Esophagus (tissue), 2 donors: Measurements from ENCODE around the gene CELSR3. TPM values are rescaled to one million over a fixed set of nuclear protein-coding genes. Genes with fewer than 3 reads are reported as not detected.

Source experiments
- H3K27ac ChIP-seq, 2 donors: one replicate each; pipeline ENCODE4 v1.5.1; 2013; ENCODE audit warnings: low read depth in 2 of 2, mild to moderate bottlenecking in 2 of 2, inconsistent platforms in 1 of 2, low read length in 1 of 2, moderate library complexity in 1 of 2
- H3K27me3 ChIP-seq, 2 donors: one replicate each; pipeline ENCODE4 v1.6.1; 2013; ENCODE audit warnings: low read length in 2 of 2, control low read depth in 1 of 2, mild to moderate bottlenecking in 1 of 2; ENCODE audit not compliant: insufficient read depth in 2 of 2, control insufficient read depth in 1 of 2
- H3K36me3 ChIP-seq, 2 donors: one replicate each; pipeline ENCODE4 v1.6.1; 2013; ENCODE audit warnings: low read length in 1 of 2; ENCODE audit not compliant: control insufficient read depth in 2 of 2, insufficient read depth in 2 of 2
- H3K4me1 ChIP-seq, 2 donors: one replicate each; pipeline ENCODE4 v1.6.1; 2013; ENCODE audit warnings: low read length in 1 of 2; ENCODE audit not compliant: control insufficient read depth in 2 of 2, insufficient read depth in 2 of 2
- H3K4me3 ChIP-seq, 2 donors: one replicate each; pipeline ENCODE4 v1.5.1; 2013; ENCODE audit warnings: low read length in 2 of 2, mild to moderate bottlenecking in 2 of 2, low read depth in 1 of 2, moderate library complexity in 1 of 2
- H3K9me3 ChIP-seq, 2 donors: one replicate each; pipeline ENCODE4 v1.6.1; 2013; ENCODE audit warnings: mild to moderate bottlenecking in 2 of 2, low read depth in 1 of 2, low read length in 1 of 2, moderate library complexity in 1 of 2; ENCODE audit not compliant: control insufficient read depth in 2 of 2, insufficient read depth in 1 of 2
- WGBS, 2 donors: extraction: QIAGEN DNeasy Blood & Tissue Kit; methylation state at CpG; one replicate each; pipeline ENCODE4 v1.1.7; 2013; 5-methylcytosine and 5-hydroxymethylcytosine counted together
- polyA plus RNA-seq, 2 donors: library from polyadenylated mRNA; stranded (reverse); fragments of 200-250 nt; gene quantifications; one replicate each; pipeline ENCODE4 v1.2.3, GENCODE V29; 2013
- donor health status: healthy with polysubstance abuse.
- donor health status: Bipolar disorder and iron deficiency.

The CELSR3 gene
- polyA plus RNA-seq, 2 donors = 0.36 to 0.77 TPM

DNA sequence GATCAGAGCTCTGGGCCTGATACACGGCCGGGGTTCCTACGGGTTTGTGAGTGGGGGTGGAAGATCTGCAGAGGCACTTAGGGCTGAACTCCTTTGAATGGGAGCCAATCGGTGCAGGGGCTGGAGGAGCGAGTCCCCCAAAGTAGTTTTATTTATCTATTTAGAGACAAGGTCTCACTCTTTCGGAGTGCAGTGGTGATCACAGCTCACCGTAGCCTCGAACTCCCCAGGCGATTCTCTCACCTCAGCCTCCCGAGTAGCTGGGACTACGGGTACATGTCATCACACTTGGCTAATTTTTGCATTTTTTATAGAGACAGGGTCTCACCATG lies 1.6 kb upstream of the CELSR3 start:
- Histone ChIP-seq H3K9me3 (no peaks in the 10 kb centered on the region), H3K27ac (no peak overlapping the region), H3K36me3 (no peaks in the 10 kb centered on the region), H3K4me3 (no peak overlapping the region), H3K27me3 (peaks cover 0 to 2% of the 10 kb centered on the region in 2 donors), H3K4me1 (peaks cover 17 to 18% of the 10 kb centered on the region in 2 donors)
- WGBS, 2 donors = 58 to 59% methylated on average over 11 of the region's 11 CpGs

DNA sequence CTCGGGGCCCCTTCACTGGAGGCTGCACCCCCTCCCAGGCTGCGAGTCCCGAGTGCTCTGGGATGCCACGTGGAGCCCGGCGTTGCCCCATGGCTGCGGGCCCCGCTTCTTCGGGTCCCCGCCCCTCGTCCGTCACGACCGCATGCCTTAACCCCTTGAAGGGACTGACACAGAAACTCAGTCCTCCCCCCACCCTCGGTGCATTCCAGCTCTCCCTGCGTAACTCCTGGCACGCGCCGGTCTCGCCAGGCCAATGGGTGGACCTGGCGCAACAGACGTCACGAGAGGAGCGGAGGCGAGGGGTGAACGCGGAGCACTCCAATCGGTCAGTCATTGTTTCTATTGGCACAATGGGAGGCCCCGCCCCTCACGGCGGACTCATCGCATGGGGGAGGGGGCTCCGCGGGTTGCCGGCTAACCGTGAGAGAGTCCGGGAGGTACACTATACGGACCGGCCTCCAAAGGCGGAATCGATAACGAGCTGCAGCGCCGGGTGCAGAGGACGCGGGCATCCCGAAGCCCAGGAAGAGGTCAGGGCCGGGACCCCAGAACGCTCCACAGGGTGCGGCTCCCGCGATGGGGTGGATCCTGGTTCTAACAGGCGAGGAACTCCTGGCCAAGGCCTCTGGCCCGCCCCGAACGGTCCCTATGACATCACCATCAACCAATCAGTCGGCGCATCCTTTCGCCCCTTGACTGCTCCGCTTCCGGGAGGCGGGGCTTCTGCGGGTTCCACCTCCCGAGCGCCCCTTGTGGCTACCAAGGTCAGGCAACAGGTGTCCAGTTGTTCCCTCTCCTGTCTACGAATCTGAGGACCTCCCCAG lies 1.0 kb upstream of the CELSR3 start:
- Histone ChIP-seq H3K4me1 (peaks cover 17 to 18% of the 10 kb centered on the region in 2 donors), H3K36me3 (no peaks in the 10 kb centered on the region), H3K27ac (peak overlapping the region; percentile 38 to 70), H3K9me3 (no peaks in the 10 kb centered on the region), H3K27me3 (peaks cover 0 to 2% of the 10 kb centered on the region in 2 donors), H3K4me3 (peak overlapping the region; percentile 37 to 51)
- WGBS, 2 donors = 1% methylated on average over 65 to 66 of the region's 66 CpGs

DNA sequence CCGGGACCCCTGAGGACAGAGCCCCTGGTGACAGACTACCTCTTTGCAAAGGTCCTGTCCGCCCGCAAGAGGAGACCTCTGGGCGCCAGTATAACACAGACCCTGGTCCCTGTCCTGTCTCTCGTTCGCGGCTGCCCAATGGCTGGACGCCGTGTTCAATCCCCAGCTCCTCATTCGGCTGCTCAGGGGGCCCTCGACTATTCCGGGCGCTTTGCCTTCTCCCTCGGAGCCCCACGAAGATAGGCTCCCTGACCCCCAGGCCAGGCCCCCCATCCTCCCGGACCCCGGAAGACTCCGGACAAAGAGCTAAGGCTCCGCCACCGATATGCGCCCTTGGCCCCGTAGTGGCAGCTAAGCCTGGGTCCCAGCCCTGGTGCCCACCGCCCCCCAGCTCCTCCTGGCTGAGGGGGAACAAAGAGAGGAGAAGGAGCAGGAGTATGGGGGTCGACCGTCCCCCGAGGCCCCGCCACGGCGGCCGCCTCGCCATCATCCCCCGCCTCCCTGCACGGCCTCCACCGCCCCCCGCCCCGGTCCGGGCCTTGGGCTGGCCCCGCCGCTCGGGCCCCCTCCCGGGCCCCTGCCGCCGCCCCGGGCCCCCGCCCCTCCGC lies 437 bp downstream of the CELSR3 start:
- WGBS, 2 donors = 5 to 6% methylated on average over 18 to 46 of the region's 46 CpGs
- H3K27me3 ChIP-seq = peaks cover 0 to 2% of the 10 kb centered on the region in 2 donors
- peak overlapping the region in 1 of 2 donors; percentile 37 for H3K4me3 ChIP-seq
- H3K27ac ChIP-seq = no peak overlapping the region
- no peaks in the 10 kb centered on the region for H3K36me3 ChIP-seq
- no peaks in the 10 kb centered on the region for H3K9me3 ChIP-seq
- peaks cover 17 to 18% of the 10 kb centered on the region in 2 donors for H3K4me1 ChIP-seq

DNA sequence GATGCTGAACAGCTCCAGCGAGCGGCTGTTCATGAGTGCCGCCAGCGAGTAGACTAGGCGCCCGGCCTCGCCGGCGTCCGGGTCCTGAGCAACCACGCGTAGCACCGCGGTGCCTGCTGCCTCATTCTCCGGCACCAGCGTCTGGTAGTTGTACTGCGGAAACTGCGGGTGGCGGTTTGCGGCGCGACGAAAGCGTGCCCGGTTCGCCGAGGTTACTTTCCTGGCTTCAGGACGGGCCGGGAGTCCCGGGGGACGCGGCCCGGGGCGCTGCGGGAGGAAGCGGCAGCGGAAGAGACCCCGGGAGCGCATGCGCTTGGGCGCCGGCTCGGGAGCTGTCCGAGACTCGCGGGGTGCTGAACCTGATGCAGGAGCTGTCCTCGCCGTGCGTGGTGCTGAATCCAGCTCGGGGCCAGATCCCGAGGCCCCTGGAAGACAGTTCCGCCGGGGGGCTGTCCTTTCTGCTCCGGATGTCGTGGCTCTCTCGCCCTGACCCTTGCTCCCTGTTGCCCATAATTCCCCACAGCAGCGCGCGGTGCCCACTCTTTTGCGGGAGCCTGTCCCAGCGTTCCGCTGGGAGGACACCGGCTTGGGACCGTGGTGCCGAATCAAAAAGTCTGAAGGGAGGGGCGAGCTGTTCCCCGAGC lies 1.1 kb downstream of the CELSR3 start:
- peak overlapping the region; percentile 23 to 28 for H3K4me3 ChIP-seq
- H3K4me1 ChIP-seq = peaks cover 22 to 24% of the 10 kb centered on the region in 2 donors
- H3K36me3 ChIP-seq = no peaks in the 10 kb centered on the region
- 3% methylated on average over 58 to 67 of the region's 67 CpGs for WGBS, 2 donors
- H3K27me3 ChIP-seq = peaks cover 0 to 2% of the 10 kb centered on the region in 2 donors
- no peak overlapping the region for H3K27ac ChIP-seq
- no peaks in the 10 kb centered on the region for H3K9me3 ChIP-seq

DNA sequence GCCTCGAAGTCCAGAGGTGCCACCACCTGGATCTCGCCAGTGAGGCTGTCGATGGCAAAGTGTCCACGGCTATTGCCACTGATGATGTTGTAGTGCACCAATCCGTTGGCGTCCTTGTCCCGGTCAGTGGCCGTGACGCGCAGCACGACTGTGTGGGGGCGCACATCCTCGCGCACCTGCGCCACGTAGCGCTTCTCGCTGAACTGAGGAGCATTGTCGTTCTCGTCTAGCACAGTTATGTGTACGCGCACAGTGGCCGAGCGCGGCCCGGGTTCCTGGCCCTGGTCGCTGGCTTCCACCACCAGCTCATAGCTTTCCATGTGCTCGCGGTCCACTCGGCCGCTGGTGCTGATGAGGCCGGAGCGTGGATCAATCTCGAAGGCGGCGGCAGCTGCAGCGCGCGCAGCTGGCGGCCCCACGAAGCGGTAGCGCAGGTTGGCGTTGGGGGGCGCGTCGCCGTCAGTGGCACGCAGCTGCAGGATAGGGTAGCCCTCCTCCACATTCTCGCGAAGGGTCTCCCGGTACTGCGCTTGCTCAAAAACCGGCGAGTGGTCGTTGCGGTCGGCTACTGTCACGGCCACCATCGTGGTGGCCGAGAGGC lies 1.8 kb downstream of the CELSR3 start:
- Histone ChIP-seq H3K4me1 (peaks cover 24 to 25% of the 10 kb centered on the region in 2 donors), H3K4me3 (no peak overlapping the region), H3K9me3 (no peaks in the 10 kb centered on the region), H3K36me3 (no peaks in the 10 kb centered on the region), H3K27ac (no peak overlapping the region), H3K27me3 (peaks cover 0 to 2% of the 10 kb centered on the region in 2 donors)
- 56 to 61% methylated on average over 60 to 61 of the region's 61 CpGs for WGBS, 2 donors

GRCh38 chr3:48656841-48657281 lies 5.8 kb downstream of the CELSR3 start:
- 49 to 56% methylated on average over 45 of the region's 45 CpGs for WGBS, 2 donors
- H3K27me3 ChIP-seq = no peaks in the 10 kb centered on the region

GRCh38 chr3:48656061-48656840 lies 6.4 kb downstream of the CELSR3 start:
- WGBS, 2 donors = 2 to 4% methylated on average over 61 to 94 of the region's 94 CpGs
- H3K9me3 ChIP-seq = no peaks in the 10 kb centered on the region
- H3K4me3 ChIP-seq = peak overlapping the region; percentile 52 to 55
- H3K27me3 ChIP-seq = no peaks in the 10 kb centered on the region
- H3K27ac ChIP-seq = peak overlapping the region; percentile 35 to 62
- no peaks in the 10 kb centered on the region for H3K36me3 ChIP-seq
- H3K4me1 ChIP-seq = peaks cover 6 to 14% of the 10 kb centered on the region in 2 donors

More at GRCh38 chr3:48656841-48657281, 5.8 kb downstream of the CELSR3 start:
- peak overlapping the region; percentile 28 to 35 for H3K27ac ChIP-seq
- no peaks in the 10 kb centered on the region for H3K36me3 ChIP-seq
- peak overlapping the region; percentile 52 to 55 for H3K4me3 ChIP-seq
- H3K9me3 ChIP-seq = no peaks in the 10 kb centered on the region
- H3K4me1 ChIP-seq = peaks cover 6 to 17% of the 10 kb centered on the region in 2 donors

GRCh38 chr3:48655606-48656005 lies 7.1 kb downstream of the CELSR3 start:
- H3K36me3 ChIP-seq = no peaks in the 10 kb centered on the region
- no peaks in the 10 kb centered on the region for H3K9me3 ChIP-seq
- 11 to 12% methylated on average over 28 to 30 of the region's 30 CpGs for WGBS, 2 donors
- no peak overlapping the region for H3K27ac ChIP-seq
- H3K4me3 ChIP-seq = peak overlapping the region; percentile 26 to 52
- H3K4me1 ChIP-seq = peaks cover 6 to 11% of the 10 kb centered on the region in 2 donors
- H3K27me3 ChIP-seq = no peaks in the 10 kb centered on the region

GRCh38 chr3:48655063-48655462 lies 7.6 kb downstream of the CELSR3 start:
- no peak overlapping the region for H3K4me3 ChIP-seq
- no peaks in the 10 kb centered on the region for H3K9me3 ChIP-seq
- no peaks in the 10 kb centered on the region for H3K27me3 ChIP-seq
- H3K4me1 ChIP-seq = peaks cover 6 to 11% of the 10 kb centered on the region in 2 donors
- 94% methylated on average over 12 of the region's 12 CpGs for WGBS, 2 donors
- H3K27ac ChIP-seq = no peak overlapping the region
- H3K36me3 ChIP-seq = no peaks in the 10 kb centered on the region
